MCF 10A (cell line): Measurements from ENCODE around the gene PDE4D. TPM values are rescaled to one million over a fixed set of nuclear protein-coding genes. Genes with fewer than 3 reads are reported as not detected.
"Not testable (repeated sequence)": the region's sequence is repeated elsewhere in the genome, so short reads cannot be mapped to it uniquely, and the experiment has no call there.

Source experiments
- BruUV-seq: library from RNA; stranded (reverse); fragments of 400-500 nt; replicated peaks from 2 replicates; lab custom pipeline; 2021; lab: Mats Ljungman, UMichigan
- CTCF ChIA-PET: fragments of 300-600 bp; sonication (Branson Sonifier 250); formaldehyde crosslinking; extraction: SDS; loops from one replicate; lab custom pipeline; 2021; ENCODE audit warnings: antibody characterized with exemption, inconsistent platforms; lab: Yijun Ruan, JAX
- POLR2A ChIA-PET: fragments of 300-600, 350-650 bp; sonication (Branson Sonifier 250); formaldehyde crosslinking; extraction: SDS; loops from one replicate; lab custom pipeline; 2020; ENCODE audit warnings: antibody characterized with exemption, inconsistent platforms; lab: Yijun Ruan, JAX
- DNase-seq: peaks from one replicate; pipeline ENCODE4 v3.0.0-alpha.2; 2018; ENCODE audit not compliant: unreplicated experiment
- H3K27ac Mint-ChIP-seq: one replicate; pipeline ENCODE4 v1.8.0; 2022; ENCODE audit warnings: mild to moderate bottlenecking, low read depth, mixed read lengths; ENCODE audit not compliant: unreplicated experiment
- H3K27me3 Mint-ChIP-seq: one replicate; pipeline ENCODE4 v1.8.0; 2022; ENCODE audit warnings: mixed read lengths; ENCODE audit not compliant: insufficient read depth, unreplicated experiment
- H3K36me3 Mint-ChIP-seq: one replicate; pipeline ENCODE4 v1.8.0; 2022; ENCODE audit warnings: mild to moderate bottlenecking, moderate library complexity, mixed read lengths; ENCODE audit not compliant: insufficient read depth, unreplicated experiment
- H3K4me1 Mint-ChIP-seq: one replicate; pipeline ENCODE4 v1.8.0; 2022; ENCODE audit warnings: mixed read lengths; ENCODE audit not compliant: insufficient read depth, unreplicated experiment
- H3K4me3 Mint-ChIP-seq: one replicate; pipeline ENCODE4 v1.8.0; 2022; ENCODE audit warnings: mild to moderate bottlenecking, moderate library complexity, mixed read lengths; ENCODE audit not compliant: unreplicated experiment
- H3K9me3 Mint-ChIP-seq: one replicate; pipeline ENCODE4 v1.8.0; 2022; ENCODE audit warnings: mixed read lengths; ENCODE audit not compliant: unreplicated experiment
- intact Hi-C: fragments of 100-400 bp; cut with micrococcal nuclease; formaldehyde crosslinking; loops from 2 replicates; pipeline ENCODE4 v1.14.1; 2022
- total RNA-seq: library from RNA; stranded (reverse); gene quantifications from 2 replicates; pipeline ENCODE4 v1.2.3, GENCODE V29; 2022
- TF ChIP-seq, protein P1 (sequence below): fragments of 200-600 bp; IDR thresholded peaks from one replicate; pipeline ENCODE4 v1.8.0; 2022; ENCODE audit warnings: antibody characterized with exemption, mild to moderate bottlenecking; ENCODE audit not compliant: unreplicated experiment

PDE4D gene
- total RNA-seq, 1 experiment from 2014 or later = 85.0 TPM

- DNase-seq = no peak
- Mint-ChIP-seq H3K27ac (no peak overlapping the region), H3K4me1 (peaks cover 9% of the 10 kb centered on the region), H3K4me3 (no peak overlapping the region), H3K9me3 (no peaks in the 10 kb centered on the region), H3K27me3 (no peaks in the 10 kb centered on the region), H3K36me3 (peaks cover 15% of the 10 kb centered on the region)
- ChIA-PET CTCF (interaction anchor here (1.2 kb wide), 1 partner anchor 79 kb away, joined by 3 read pairs; no protein-coding TSS in a partner anchor), POLR2A (interaction anchor here (0.6 kb wide), 1 partner anchor 13 kb away, joined by 3 read pairs; no protein-coding TSS in a partner anchor)
- no TSS peak for BruUV-seq
- TF ChIP-seq, protein P1, sequence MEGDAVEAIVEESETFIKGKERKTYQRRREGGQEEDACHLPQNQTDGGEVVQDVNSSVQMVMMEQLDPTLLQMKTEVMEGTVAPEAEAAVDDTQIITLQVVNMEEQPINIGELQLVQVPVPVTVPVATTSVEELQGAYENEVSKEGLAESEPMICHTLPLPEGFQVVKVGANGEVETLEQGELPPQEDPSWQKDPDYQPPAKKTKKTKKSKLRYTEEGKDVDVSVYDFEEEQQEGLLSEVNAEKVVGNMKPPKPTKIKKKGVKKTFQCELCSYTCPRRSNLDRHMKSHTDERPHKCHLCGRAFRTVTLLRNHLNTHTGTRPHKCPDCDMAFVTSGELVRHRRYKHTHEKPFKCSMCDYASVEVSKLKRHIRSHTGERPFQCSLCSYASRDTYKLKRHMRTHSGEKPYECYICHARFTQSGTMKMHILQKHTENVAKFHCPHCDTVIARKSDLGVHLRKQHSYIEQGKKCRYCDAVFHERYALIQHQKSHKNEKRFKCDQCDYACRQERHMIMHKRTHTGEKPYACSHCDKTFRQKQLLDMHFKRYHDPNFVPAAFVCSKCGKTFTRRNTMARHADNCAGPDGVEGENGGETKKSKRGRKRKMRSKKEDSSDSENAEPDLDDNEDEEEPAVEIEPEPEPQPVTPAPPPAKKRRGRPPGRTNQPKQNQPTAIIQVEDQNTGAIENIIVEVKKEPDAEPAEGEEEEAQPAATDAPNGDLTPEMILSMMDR = no peak
- intact Hi-C loops = no loop called here
Measured at GRCh38 chr5:59575648-59576445, 317.7 kb downstream of the PDE4D start.

GRCh38 chr5:59573509-59573908, 320.0 kb downstream of the PDE4D start:
- CTCF ChIA-PET = interaction anchor here (0.6 kb wide), 1 partner anchor 150 kb away, joined by 3 read pairs; no protein-coding TSS in a partner anchor
- H3K27me3 Mint-ChIP-seq = not testable (repeated sequence)

DNA sequence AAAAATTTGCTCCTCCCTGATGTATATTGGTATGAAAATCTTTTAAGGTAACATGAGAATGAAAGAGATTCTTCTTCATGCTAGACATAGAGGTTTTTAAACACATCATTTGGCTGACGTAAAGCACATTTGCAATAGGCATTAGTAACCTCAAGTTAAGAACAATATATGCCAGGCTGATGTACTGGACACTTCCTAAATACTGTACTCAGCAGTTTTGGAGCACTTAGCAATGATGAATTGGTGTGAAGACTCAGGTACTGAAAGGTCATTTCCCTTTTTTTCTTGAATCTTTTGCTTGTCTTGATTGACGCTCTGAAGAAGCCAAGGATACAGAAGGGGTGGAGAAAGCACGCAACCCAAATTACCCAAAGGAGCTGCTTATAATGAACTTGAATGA, 322.5 kb downstream of the PDE4D start:
- ChIA-PET POLR2A (interaction anchor here (0.6 to 1.2 kb wide), 2 partner anchors 14 to 180 kb away, joined by 3 read pairs; no protein-coding TSS in a partner anchor), CTCF (no interaction called here)
- BruUV-seq = no TSS peak
- no peaks in the 10 kb centered on the region for H3K9me3 Mint-ChIP-seq
- no peak for DNase-seq
- TF ChIP-seq, protein P1 = no peak
- intact Hi-C loops = no loop called here
- H3K27me3 Mint-ChIP-seq = no peaks in the 10 kb centered on the region
- H3K4me1 Mint-ChIP-seq = no peaks in the 10 kb centered on the region
- no peak overlapping the region for H3K27ac Mint-ChIP-seq
- H3K4me3 Mint-ChIP-seq = no peak overlapping the region
- H3K36me3 Mint-ChIP-seq = peaks cover 8% of the 10 kb centered on the region

More at GRCh38 chr5:59573509-59573908, 320.0 kb downstream of the PDE4D start:
- H3K4me1 Mint-ChIP-seq, DNase-seq, H3K27ac Mint-ChIP-seq, H3K9me3 Mint-ChIP-seq, intact Hi-C loops, POLR2A ChIA-PET, H3K4me3 Mint-ChIP-seq, BruUV-seq: not testable (repeated sequence)
- peaks cover 10% of the 10 kb centered on the region for H3K36me3 Mint-ChIP-seq

- intact Hi-C loops = no loop called here
- peaks cover 8% of the 10 kb centered on the region for H3K36me3 Mint-ChIP-seq
- ChIA-PET POLR2A (interaction anchor here (0.8 kb wide), 1 partner anchor 21 kb away, joined by 3 read pairs; no protein-coding TSS in a partner anchor), CTCF (interaction anchor here (0.6 to 1.1 kb wide), 4 partner anchors 10 to 508 kb away, joined by 3 to 4 read pairs (median 3); no protein-coding TSS in a partner anchor)
- no peak for DNase-seq
- no peaks in the 10 kb centered on the region for H3K27me3 Mint-ChIP-seq
- BruUV-seq = no TSS peak
- TF ChIP-seq, protein P1 = no peak
- H3K4me3 Mint-ChIP-seq = no peak overlapping the region
- H3K27ac Mint-ChIP-seq = no peak overlapping the region
- no peaks in the 10 kb centered on the region for H3K9me3 Mint-ChIP-seq
- H3K4me1 Mint-ChIP-seq = peaks cover 9% of the 10 kb centered on the region
Measured at GRCh38 chr5:59569608-59570334, 323.8 kb downstream of the PDE4D start.
